ENCODE data around the gene AUNIP.

The AUNIP gene

DNA sequence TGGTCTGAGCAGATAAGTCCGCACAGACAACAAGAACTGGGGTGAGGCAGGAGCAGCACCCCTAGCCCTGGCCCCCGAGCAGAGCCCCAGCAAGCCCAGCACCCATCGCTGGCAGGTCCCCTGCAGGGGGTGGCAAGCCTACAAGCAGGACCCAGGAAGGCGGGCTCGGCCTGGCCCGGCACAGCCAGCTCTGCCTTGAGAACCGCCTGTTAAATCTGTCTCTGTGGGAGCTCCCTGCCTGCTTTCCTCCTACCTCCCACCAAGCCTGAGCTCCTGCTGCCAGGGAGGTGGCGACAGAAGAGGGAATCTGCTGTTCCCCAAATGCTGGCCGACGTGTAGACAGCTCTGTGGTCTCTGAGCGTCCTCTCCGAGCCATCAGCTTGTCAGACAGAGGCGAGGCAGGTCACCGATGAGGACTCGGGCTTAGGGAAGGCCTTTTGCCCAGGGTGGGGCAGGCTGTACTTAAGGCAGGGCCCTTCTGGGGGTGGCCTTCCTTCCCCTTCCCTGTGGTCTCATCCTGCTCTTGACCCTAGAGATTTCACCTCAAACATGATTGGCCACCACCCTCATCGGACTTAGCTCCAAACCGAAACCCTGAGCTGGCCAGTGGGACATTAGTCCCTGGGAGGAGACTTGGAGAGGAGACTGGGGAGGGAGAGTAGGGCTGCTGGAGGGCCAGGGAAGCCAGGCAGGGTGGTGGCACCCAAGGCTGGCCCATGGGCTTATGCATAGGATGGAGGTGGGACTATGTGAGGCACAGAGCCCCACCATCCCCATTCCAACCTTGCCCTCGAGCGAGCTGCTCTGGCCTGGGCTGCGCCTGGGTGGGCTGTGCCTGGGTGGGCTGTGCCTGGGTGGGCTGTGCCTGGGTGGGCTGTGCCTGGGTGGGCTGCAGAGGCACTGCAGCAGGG, 51.5 kb downstream of the AUNIP start:
- no peak for DNase-seq

DNA sequence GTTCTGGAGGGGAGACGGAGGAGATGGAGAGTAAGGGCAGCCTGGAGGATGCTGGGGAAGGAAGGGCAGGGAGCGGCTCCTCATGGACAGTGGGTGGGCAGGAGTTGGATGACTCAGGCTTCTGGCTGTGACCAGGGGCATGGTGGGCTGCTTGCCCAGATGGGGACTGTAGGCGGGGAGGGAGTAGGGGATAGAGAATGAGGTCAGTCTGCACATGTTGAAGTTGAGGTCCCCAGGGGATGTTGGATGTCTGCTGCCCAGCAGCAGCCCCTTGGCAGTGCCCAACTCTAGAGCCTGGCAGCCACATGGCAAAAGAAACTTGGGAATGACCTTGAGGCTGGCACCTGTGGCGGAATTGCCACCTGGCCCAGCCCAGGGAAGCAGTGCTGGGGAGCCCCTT, 52.8 kb downstream of the AUNIP start:
- DNase-seq = no peak

GRCh38 chr1:25805863-25806225, 53.4 kb downstream of the AUNIP start:
- no peak for DNase-seq

- no peak for DNase-seq
Measured at GRCh38 chr1:25804964-25805862, 54.0 kb downstream of the AUNIP start.

DNA sequence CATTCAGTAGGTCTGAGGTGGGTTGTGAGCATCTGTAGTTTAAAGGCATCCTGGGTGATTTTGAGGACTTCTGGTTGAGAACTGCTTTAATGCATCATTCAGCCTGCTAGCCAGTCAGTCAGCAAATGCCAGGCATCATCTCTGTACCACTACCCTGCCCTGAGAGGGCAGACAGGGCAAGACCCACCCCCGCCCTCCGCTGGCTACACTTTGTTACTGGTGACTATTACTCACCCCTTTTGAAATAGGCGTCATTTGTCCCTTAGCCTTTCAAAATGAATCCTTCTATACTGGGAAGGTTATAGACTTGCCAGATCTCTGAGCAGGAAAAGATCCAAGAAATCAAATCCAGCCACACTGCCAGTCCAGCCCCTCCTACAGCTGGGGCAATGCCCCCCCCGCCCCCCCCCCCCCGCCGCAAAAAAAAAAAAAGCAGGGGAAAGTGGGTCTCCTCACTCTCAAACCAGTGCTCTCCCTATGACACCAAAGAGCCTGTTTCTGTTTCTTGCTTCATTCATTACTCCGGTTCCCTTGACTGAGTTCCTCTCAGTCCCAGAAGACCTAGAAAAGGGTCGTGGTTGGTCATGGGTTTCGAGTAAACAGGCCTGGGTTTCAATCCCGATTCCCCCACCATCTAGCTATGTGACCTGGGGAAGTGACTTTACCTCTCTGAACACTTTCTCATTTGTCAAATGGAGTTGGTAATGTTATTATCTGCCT, 54.9 kb downstream of the AUNIP start:
- DNase-seq = no peak

DNA sequence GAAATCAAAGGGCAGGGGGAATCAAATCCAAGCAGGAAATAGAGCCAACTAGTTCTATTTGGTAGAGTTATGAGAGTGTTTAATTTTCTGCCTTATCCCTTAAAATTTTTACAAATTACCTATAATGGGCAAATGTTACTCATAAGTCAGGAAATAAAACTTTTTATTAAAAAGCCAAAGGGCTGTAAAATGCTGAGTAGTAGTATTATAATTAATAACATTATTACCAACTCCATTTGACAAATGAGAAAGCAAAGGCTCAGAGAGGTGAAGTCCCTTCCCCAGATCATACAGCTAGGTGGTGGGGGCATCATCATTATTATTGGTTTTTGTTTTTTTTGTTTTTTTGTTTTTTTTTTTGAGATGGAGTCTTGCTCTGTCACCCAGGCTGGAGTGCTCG, 55.9 kb downstream of the AUNIP start:
- no peak for DNase-seq

DNA sequence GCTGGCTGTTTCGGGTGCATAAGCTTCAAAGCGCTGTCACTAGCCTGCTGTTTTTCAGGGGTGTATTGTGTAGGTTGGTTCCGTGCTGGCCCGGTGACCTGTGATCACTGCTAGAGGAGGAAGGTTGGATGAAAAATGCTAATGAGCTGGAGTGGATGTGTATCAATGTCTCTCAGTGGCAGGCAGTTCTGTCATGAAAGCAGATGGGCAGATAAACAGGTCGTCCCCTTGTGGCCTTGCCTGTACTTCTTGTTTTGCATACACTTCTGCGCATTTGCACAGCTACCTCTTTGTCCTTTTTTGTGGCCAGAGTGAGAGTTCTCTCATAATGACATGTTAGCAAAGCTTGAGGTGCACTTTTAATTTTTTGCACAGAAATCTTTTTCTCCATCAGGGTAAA, 56.3 kb downstream of the AUNIP start:
- DNase-seq = no peak

DNA sequence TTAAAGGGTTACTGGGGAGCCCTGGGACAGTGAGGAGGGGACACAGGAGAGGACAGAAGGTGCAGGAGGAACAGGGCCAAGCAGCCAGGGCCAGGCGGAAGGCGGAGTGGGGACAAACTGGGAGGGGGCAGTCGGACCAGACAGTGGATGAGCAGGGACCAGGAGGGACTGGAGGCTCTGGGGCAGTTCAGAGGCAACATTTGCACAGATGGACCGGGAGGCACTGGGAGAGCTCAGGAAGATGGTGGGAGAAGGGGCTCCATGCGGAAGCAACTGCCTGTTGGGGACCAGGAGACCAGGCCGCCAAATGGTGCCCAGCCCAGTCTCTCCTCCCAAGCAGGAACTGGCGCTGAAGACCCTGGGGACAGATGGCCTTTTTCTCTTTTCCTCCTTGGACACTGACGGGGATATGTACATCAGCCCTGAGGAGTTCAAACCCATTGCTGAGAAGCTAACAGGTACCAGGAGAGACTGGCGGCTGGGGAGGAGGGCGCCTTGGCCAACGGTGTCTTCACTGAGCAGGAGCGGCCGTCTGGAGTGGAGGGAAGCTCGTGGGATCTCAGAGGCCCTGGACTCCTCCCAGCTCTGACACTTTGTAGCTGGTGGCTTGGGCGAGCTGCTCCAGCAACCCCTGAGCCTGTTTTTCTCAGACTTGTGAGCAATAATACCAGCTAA, 58.4 kb downstream of the AUNIP start:
- DNase-seq = no peak

DNA sequence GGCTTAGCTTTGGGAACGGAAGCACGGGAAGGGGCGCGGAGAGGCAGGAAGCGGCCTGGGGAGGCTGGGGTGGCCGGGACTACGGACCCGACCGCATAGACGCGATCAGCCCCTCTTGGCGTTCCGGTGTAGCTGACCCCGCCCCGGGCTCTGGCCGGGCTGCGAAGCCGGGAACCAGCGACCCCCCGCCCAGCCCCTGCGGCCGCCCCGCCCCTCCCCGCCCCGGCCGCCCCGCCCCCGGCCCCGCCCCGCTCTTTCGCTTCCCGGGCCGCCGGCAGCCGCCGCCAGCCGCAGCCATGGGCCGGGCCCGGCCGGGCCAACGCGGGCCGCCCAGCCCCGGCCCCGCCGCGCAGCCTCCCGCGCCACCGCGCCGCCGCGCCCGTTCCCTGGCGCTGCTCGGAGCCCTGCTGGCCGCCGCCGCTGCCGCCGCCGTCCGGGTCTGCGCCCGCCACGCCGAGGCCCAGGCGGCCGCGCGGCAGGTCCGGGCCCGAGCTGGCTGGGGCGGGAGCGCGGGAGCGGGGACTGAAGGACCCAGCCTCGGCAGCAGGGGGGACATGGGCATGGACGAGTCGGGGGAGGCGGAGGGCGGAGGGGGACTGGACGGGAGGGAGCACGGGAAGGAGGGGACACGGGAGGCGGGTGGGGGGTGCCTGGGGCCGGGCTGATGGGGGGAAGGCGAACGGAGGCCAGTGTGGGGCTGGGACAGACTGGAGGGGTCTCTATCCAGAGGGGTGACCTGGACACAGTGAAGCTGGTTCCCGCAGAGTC, 59.1 kb downstream of the AUNIP start, which contains the start of gene SELENON:
Gene SELENON, plus strand, starts transcription at position 259 of the 768 bp plus-strand sequence. Its CDS starts 38 bp downstream, at position 297.
- peak; percentile 14 for DNase-seq

GRCh38 chr1:25799352-25799934, 59.8 kb downstream of the AUNIP start:
- DNase-seq = no peak

- DNase-seq = no peak
Measured at GRCh38 chr1:25798666-25799351, 60.4 kb downstream of the AUNIP start.

- no peak for DNase-seq
Measured at GRCh38 chr1:25797939-25798338, 61.3 kb downstream of the AUNIP start.

DNA sequence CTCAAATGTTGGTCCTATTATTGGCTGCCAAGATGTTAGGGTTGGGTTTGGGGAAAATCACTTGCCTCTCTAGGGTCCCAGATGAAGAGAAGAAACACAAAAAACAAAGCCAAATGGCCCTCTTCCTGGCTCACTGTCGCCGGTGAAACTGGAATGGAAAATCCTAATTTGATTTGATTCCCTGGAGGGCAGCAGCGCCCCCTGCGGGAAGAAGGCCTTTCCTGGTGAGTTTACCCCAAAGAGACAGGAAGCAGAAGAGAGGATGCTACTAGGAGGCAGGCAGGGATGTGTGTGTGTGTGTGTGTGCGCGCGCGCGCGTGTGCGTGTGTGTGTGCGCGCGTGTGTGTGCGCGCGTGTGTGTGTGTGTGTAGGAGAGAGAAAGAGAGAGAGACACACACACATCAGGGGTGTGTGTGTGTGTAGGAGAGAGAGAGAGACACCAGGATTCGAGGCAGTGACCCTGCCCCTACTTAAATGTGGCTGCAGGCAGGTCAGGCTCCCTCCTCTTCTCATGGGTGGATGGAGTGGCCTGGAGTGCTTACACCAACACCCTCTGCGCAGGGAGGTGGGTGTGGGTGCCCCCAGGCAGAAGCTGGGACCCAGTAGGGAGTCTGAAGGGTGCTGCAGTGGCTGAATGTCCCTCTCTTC, 62.3 kb downstream of the AUNIP start:
- peak; percentile 84 for DNase-seq

DNA sequence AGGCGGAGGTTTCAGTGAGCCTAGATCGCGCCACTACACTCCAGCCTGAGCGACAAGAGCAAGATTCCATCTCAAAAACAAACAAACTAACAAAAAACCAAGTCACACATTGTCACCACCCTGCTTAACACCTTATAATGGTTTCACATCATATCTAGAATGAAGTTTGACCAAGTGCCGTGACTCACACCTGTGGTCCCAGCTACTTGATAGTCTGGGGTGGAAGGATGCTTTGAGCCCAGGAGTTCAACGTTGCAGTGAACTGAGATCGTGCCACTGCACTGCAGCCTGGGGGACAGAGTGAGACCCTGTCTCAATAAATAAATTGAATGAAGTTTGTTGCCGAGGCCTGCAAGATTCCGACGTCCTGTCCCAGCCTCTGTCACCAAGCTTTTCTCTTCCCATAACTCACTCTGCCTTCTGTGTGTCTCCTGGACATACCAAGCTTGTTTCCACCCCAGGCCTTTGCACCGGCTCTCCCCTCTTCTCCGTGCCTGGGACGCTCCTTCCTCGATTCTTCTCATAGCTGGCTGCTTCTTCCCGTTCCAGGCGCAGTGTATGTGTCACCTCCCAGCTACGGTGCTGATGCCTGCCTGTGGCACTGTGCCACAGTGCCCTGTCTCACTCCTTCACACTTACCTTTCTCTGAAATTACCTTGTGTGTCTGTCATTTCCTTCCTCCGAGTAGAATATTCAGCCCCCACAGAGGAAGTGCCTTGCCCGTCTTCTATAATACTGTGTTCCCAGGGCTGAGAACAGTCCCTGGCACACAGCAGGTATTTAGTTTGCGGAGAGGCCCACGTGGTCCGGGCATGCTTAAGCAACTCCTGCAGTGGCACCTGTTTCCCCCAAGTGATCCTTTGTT, 63.1 kb downstream of the AUNIP start:
- peak; percentile 41 for DNase-seq

GRCh38 chr1:25795211-25795610, 64.0 kb downstream of the AUNIP start:
- no peak for DNase-seq

DNA sequence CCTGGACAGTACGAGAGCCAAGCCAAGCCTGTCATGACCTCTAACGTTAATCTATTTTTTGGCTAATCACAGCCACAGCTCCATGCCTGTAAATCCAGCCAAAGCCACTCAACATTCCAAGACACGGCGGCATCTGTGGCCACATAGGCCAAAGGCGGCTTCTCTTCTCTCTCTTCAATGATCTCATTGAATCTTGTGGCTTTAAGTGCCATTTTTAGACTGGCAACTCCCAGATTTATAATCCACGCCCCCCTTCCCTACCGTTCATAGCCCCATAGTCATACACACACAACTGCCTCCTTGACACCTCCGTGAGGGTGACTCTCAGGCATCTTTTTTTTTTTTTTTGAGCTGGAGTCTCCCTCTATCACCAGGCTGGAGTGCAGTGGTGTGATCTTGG, 64.9 kb downstream of the AUNIP start:
- no peak for DNase-seq

GRCh38 chr1:25793585-25794170, 65.6 kb downstream of the AUNIP start:
- DNase-seq = no peak

DNA sequence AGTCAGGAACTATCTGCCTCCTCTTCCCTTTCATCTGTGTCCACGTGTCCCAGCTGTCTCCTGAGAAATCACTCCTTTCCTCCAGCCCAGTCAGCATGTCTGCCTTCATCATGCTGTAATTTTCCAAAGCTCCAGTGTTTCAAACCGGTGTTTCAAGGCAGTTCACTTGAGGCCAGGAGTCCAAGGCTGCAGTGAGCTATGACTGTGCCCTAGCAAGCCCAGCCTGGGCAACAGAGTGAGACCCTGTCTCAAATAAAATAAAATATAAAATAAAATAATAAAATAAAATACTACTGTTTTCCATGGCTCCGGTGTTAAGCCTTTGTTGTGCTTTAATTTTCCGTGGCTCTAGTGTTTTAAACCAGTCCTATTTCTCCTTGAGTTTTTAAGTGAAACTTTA, 67.1 kb downstream of the AUNIP start:
- no peak for DNase-seq

DNA sequence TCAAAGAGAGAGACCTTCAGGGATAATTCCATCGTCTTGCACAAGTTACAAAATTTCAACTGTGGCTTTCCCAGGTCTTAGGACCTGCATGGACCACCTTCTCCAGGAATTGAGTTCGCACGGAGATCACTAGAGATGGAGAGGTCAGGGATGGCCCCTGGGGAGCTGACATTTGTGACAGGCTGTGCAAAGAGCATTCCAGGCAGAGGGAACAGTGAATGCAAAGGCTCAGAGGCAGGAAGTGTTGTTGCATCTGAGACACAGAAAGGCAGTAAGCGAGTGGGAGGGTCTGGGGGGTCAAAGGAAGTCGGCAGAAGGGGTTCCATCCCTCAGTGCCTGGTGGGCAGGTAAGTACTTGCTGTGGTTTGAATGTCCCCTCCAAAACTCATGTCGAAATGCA, 68.8 kb downstream of the AUNIP start:
- no peak for DNase-seq

Measured in effector CD8-positive, alpha-beta T cell (primary cell).